ENCODE results near the gene KRTAP20-3.

The KRTAP20-3 gene

DNA sequence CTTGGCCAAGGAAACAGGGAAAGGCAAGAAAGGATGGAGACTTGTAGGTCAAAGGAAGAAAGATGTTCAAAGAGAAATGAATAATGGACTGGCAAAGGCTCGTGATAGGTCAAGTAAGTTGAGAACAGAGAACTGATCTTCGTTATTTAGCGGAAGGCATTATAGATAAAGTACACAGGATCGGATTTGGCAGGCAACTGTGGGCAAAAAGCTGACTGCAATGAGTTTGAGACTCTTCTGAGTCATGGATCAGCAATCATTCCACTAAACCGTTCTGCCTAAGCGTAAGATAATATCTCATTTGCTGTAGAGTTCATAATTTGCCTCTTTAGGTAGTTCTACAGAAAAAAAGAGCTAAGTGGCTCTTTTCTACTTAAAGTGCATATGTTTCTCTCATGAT lies 41.8 kb downstream of the KRTAP20-3 start:
- DNase-seq (ENCODE audit: low read depth) = no peak

DNA sequence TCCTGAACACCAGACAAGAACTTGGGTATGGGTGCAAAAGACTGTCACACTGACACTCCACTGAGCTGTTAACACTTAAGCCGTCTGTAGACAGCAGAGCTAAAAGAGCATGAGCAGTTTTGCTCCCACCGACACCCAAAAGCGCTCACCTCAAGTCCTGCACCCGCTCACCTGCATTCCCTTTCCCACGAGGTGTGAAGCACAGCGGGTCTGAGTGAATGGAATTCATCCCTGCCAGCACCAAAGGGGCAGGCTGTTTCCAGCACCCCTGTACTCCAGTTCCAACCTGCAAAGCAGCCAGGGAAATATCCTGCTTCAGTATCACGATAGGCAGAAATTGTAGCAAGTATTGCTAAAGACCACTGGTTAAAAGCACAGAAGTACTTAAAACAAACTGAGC lies 47.2 kb downstream of the KRTAP20-3 start:
- no peak for DNase-seq (ENCODE audit: low read depth)

All from stromal cell of bone marrow (primary cell).